Endothelial cell of umbilical vein (primary cell): ENCODE data around the gene CERK. TPM values are rescaled to one million over a fixed set of nuclear protein-coding genes. Genes with fewer than 3 reads are reported as not detected.

Experiments used
- BruUV-seq: library from RNA; stranded (reverse); fragments of 400-500 nt; replicated peaks from 2 replicates; lab custom pipeline; 2021; lab: Mats Ljungman, UMichigan
- CTCF ChIA-PET: fragments of 300-600, 350-600 bp; sonication (Branson Sonifier 250); formaldehyde crosslinking; loops from one replicate; lab custom pipeline; 2021; ENCODE audit warnings: antibody characterized with exemption, inconsistent platforms; lab: Charles Lee
- POLR2A ChIA-PET: fragments of 300-600, 350-600 bp; sonication (Branson Sonifier 250); formaldehyde crosslinking; loops from one replicate; lab custom pipeline; 2021; ENCODE audit warnings: antibody characterized with exemption, inconsistent platforms; lab: Charles Lee
- DNase-seq: peaks from one replicate; pipeline ENCODE4 v3.0.0-alpha.2; 2011; ENCODE audit warnings: low read depth, low spot score
- FAIRE-seq: peaks from 2 replicates; lab custom pipeline; 2011; peaks lifted over from hg19 to GRCh38; lab: Jason Lieb, UNC
- H2AFZ ChIP-seq: 2 replicates; pipeline ENCODE4 v1.6.0; 2012; ENCODE audit warnings: low read depth, low read length, control low read depth, inconsistent platforms
- H3K27ac ChIP-seq: 2 replicates; pipeline ENCODE4 v1.5.1; 2011; ENCODE audit warnings: low read depth, mild to moderate bottlenecking, control low read depth, low read length, moderate library complexity; ENCODE audit not compliant: insufficient read depth
- H3K27me3 ChIP-seq, 2 experiments: 2 replicates each; pipeline versions ENCODE4 v1.6.0 to v1.6.1; 2011; ENCODE audit warnings: low read length in 2 of 2, mixed read lengths in 1 of 2; ENCODE audit not compliant: control insufficient read depth in 2 of 2, insufficient read depth in 2 of 2
- H3K36me3 ChIP-seq, 2 experiments: 2 replicates in 1 of 2; 3 replicates in 1 of 2; pipeline ENCODE4 v1.5.1; 2011; ENCODE audit warnings: low read length in 2 of 2, mild to moderate bottlenecking in 1 of 2, moderate library complexity in 1 of 2; ENCODE audit not compliant: control insufficient read depth in 2 of 2, insufficient read depth in 2 of 2; ENCODE audit errors: extremely low read depth in 1 of 2
- H3K4me1 ChIP-seq: 3 replicates; pipeline ENCODE4 v1.5.1; 2011; ENCODE audit warnings: mild to moderate bottlenecking, low read length; ENCODE audit not compliant: control insufficient read depth, insufficient read depth; ENCODE audit errors: extremely low read depth
- H3K4me2 ChIP-seq: 2 replicates; pipeline ENCODE4 v1.6.1; 2011; ENCODE audit warnings: low read length, control low read depth, mixed read lengths; ENCODE audit not compliant: insufficient read depth
- H3K4me3 ChIP-seq, 3 experiments: fragments of 200-600 bp in 1 of 3; sonication (generic), shearing (Covaris generic) in 1 of 3; replicated peaks in 1 of 3; 2 replicates each; pipeline ENCODE4 v1.5.1; 2011 to 2016; ENCODE audit warnings: control low read depth in 3 of 3, low read length in 3 of 3, mild to moderate bottlenecking in 2 of 3, inconsistent platforms in 1 of 3, low read depth in 1 of 3, moderate library complexity in 1 of 3; ENCODE audit not compliant: insufficient read depth in 1 of 3
- H3K79me2 ChIP-seq: 2 replicates; pipeline ENCODE4 v1.6.0; 2012; ENCODE audit warnings: low read length, inconsistent platforms; ENCODE audit not compliant: control insufficient read depth, insufficient read depth
- H3K9ac ChIP-seq: replicated peaks from 2 replicates; pipeline ENCODE3; 2011; ENCODE audit warnings: low read length, control low read depth; ENCODE audit not compliant: insufficient read depth; ENCODE audit errors: extremely low read depth
- H3K9me1 ChIP-seq: replicated peaks from 3 replicates; pipeline ENCODE4 v1.6.0; 2011; ENCODE audit warnings: mild to moderate bottlenecking, low read length; ENCODE audit not compliant: control insufficient read depth, insufficient read depth; ENCODE audit errors: extremely low read depth
- H3K9me3 ChIP-seq: replicated peaks from 2 replicates; pipeline ENCODE4 v1.5.1; 2012; ENCODE audit warnings: low read length, inconsistent platforms; ENCODE audit not compliant: control insufficient read depth, insufficient read depth
- H4K20me1 ChIP-seq: replicated peaks from 2 replicates; pipeline ENCODE3; 2011; ENCODE audit warnings: mild to moderate bottlenecking, low read length; ENCODE audit not compliant: control insufficient read depth, insufficient read depth; ENCODE audit errors: extremely low read depth
- CTCF ChIP-seq, 2 donors: IDR thresholded peaks; 1 replicate in 1 of 2; 2 replicates in 1 of 2; pipeline ENCODE4 v1.5.1; 2011; ENCODE audit warnings: low read length in 2 of 2, mild to moderate bottlenecking in 2 of 2, moderate library complexity in 2 of 2, control low read depth in 1 of 2, inconsistent platforms in 1 of 2, low read depth in 1 of 2; ENCODE audit not compliant: insufficient read depth in 1 of 2; ENCODE audit errors: extremely low read depth in 1 of 2
- EZH2 ChIP-seq: IDR thresholded peaks from 2 replicates; pipeline ENCODE4 v1.6.1; 2012; ENCODE audit warnings: borderline replicate concordance, low read depth, mild to moderate bottlenecking, moderate library complexity, low read length, inconsistent platforms; ENCODE audit not compliant: severe bottlenecking
- FOS ChIP-seq: IDR thresholded peaks from 2 replicates; pipeline ENCODE4 v1.6.1; 2011; ENCODE audit warnings: mild to moderate bottlenecking, low read length, moderate library complexity, borderline replicate concordance; ENCODE audit not compliant: insufficient read depth
- GATA2 ChIP-seq: IDR thresholded peaks from 2 replicates; pipeline ENCODE4 v1.7.0; 2011; ENCODE audit warnings: low read depth, mild to moderate bottlenecking, moderate library complexity, mixed read lengths, low read length; ENCODE audit not compliant: insufficient read length, insufficient read depth
- JUN ChIP-seq: IDR thresholded peaks from 2 replicates; pipeline ENCODE4 v1.6.1; 2011; ENCODE audit warnings: borderline replicate concordance, low read depth; ENCODE audit not compliant: insufficient read length, insufficient read depth
- MAX ChIP-seq: IDR thresholded peaks from 2 replicates; pipeline ENCODE4 v1.6.1; 2011; ENCODE audit not compliant: insufficient read depth, insufficient read length
- MYC ChIP-seq: IDR thresholded peaks from one replicate; pipeline ENCODE4 v1.6.1; 2011; ENCODE audit warnings: mild to moderate bottlenecking, low read depth, low read length
- POLR2A ChIP-seq: IDR thresholded peaks from 2 replicates; pipeline ENCODE4 v1.6.1; 2012; ENCODE audit warnings: low read depth, mild to moderate bottlenecking, control low read depth, low read length
- POLR2AphosphoS5 ChIP-seq: IDR thresholded peaks from 2 replicates; pipeline ENCODE4 v1.6.1; 2012; ENCODE audit warnings: low read depth, mild to moderate bottlenecking, control low read depth, low read length, moderate library complexity; ENCODE audit not compliant: insufficient read depth
- dilution Hi-C: fragments of 300-500 bp; cut with MboI; formaldehyde crosslinking; loops from one replicate; pipeline ENCODE4 v1.15.0; 2019; ENCODE audit warnings: low sequenced_read_pairs; ENCODE audit not compliant: extremely low pct_ligation_motif_present
- intact Hi-C: fragments of 100-400 bp; cut with micrococcal nuclease; formaldehyde crosslinking; loops from one replicate; pipeline ENCODE4 v1.10.0; 2022
- polyA plus RNA-seq, 4 experiments: library from polyadenylated mRNA; depleted of rRNA in 3 of 4; stranded (reverse) in 3 of 4; unstranded in 1 of 4; fragments of >200 nt; gene quantifications; 2 replicates each; pipeline versions ENCODE4 v1.2.1 to v1.2.3, GENCODE V29; 2011 to 2012; ENCODE audit warnings: missing spikeins in 1 of 4
- total RNA-seq: library from RNA; stranded (reverse); gene quantifications from 2 replicates; pipeline ENCODE4 v1.2.3, GENCODE V29; 2021

CERK gene
- total and polyA plus RNA-seq, 2 donors (not counting 3 experiments of a cell fraction or from before 2014, with no cell fraction given) = 61.1 to 88.0 TPM

- no peak overlapping the region for H3K4me2 ChIP-seq
- no peaks in the 10 kb centered on the region for H3K9me1 ChIP-seq
- TF ChIP-seq CTCF (IDR thresholded peaks at IDR 0.05; ENCODE audit: extremely low read depth in 1 of 2, insufficient read depth in 1 of 2, low read depth in 1 of 2, low read length in 2 of 2) = no peak
- no peak for TF ChIP-seq EZH2
- no peak for TF ChIP-seq POLR2A
- TF ChIP-seq FOS = no peak
- TF ChIP-seq POLR2AphosphoS5 = no peak
- no peak for TF ChIP-seq GATA2
- TF ChIP-seq JUN = no peak
- no peak for TF ChIP-seq MAX
- no peak for TF ChIP-seq MYC
- H3K79me2 ChIP-seq = no peaks in the 10 kb centered on the region
- peaks cover 27 to 52% of the 10 kb centered on the region in 2 experiments for H3K36me3 ChIP-seq
- ChIA-PET POLR2A (no interaction called here), CTCF (interaction anchor here (1.2 kb wide), 1 partner anchor 127 kb away, joined by 3 read pairs; no protein-coding TSS in a partner anchor)
- no peak overlapping the region for H3K9ac ChIP-seq
- intact Hi-C loops (no loop called here), dilution Hi-C loops (no loop called here)
- no TSS peak for BruUV-seq
- no peak overlapping the region for H3K27ac ChIP-seq
- H2AFZ ChIP-seq = no peak overlapping the region
- no peaks in the 10 kb centered on the region for H4K20me1 ChIP-seq
- H3K4me3 ChIP-seq = no peak overlapping the region
- peaks cover 15% of the 10 kb centered on the region for H3K4me1 ChIP-seq
- H3K27me3 ChIP-seq = no peaks in the 10 kb centered on the region
- FAIRE-seq = no peak
- no peak for DNase-seq
- H3K9me3 ChIP-seq = no peaks in the 10 kb centered on the region
Observed at GRCh38 chr22:46690146-46690545, 47.9 kb downstream of the CERK start.
